GM08714 (cell line): ENCODE measurements around the gene VPS26A.

Source experiments
- H3K4me3 ChIP-seq: fragments of 200-500 bp; sonication (Bioruptor generic); 2 replicates; pipeline ENCODE4 v1.5.1; 2014; ENCODE audit warnings: mild to moderate bottlenecking, low read length, inconsistent platforms
- ZNF274 ChIP-seq: IDR thresholded peaks from 2 replicates; pipeline ENCODE4 v1.6.1; 2012; ENCODE audit warnings: mild to moderate bottlenecking, low read depth, low read length

VPS26A gene

GRCh38 chr10:69214666-69215131, 90.7 kb downstream of the VPS26A start:
- H3K4me3 ChIP-seq: no peak overlapping the region
- TF ChIP-seq ZNF274: no peak

- TF ChIP-seq ZNF274: no peak
- H3K4me3 ChIP-seq: no peak overlapping the region
These were observed 91.6 kb downstream of the VPS26A start for GRCh38 chr10:69215405-69216171.

GRCh38 chr10:69216577-69217118, 92.7 kb downstream of the VPS26A start:
- no peak overlapping the region for H3K4me3 ChIP-seq
- TF ChIP-seq ZNF274: no peak

GRCh38 chr10:69217119-69217754, 93.3 kb downstream of the VPS26A start:
- no peak overlapping the region for H3K4me3 ChIP-seq
- no peak for TF ChIP-seq ZNF274

GRCh38 chr10:69218831-69219230, 94.9 kb downstream of the VPS26A start:
- TF ChIP-seq ZNF274: no peak

GRCh38 chr10:69220041-69220451, 96.1 kb downstream of the VPS26A start, which contains the start of gene HKDC1:
HKDC1 (plus strand) TSS chr10:69220332; CDS start chr10:69220436, 104 bp downstream.
- H3K4me3 ChIP-seq: no peak within 1 kb of the TSS
- TF ChIP-seq ZNF274: no peak

More at GRCh38 chr10:69218831-69219230, 94.9 kb downstream of the VPS26A start:
- no peak overlapping the region for H3K4me3 ChIP-seq

- no peak overlapping the region for H3K4me3 ChIP-seq
- no peak for TF ChIP-seq ZNF274
These were observed 96.5 kb downstream of the VPS26A start for GRCh38 chr10:69220507-69220906.
